WTC11 (cell line): ENCODE results near the gene KRTAP10-2. TPM values are rescaled to one million over a fixed set of nuclear protein-coding genes. Genes with fewer than 3 reads are reported as not detected.
A peak's percentile ranks its signal among the peaks of the same experiment; 100 is the strongest.

ENCODE experiments used
- ATAC-seq: fragments of 200-7000 bp; cut with Tn5 transposase; 2 replicates; pipeline ENCODE4 v1.10.0; 2021; ENCODE audit warnings: mild to moderate bottlenecking, moderate library complexity
- CTCF ChIA-PET: fragments of 300-600 bp; sonication (Branson Sonifier 250); formaldehyde crosslinking; loops from one replicate; lab custom pipeline; 2021; ENCODE audit warnings: antibody characterized with exemption; lab: Charles Lee
- POLR2A ChIA-PET: fragments of 350-600 bp; sonication (Branson Sonifier 250); formaldehyde crosslinking; loops from one replicate; lab custom pipeline; 2021; ENCODE audit warnings: antibody characterized with exemption; lab: Charles Lee
- DNase-seq: peaks from one replicate; pipeline ENCODE4 v3.0.0; 2021; ENCODE audit warnings: low spot score
- H3K27ac Mint-ChIP-seq: 2 replicates; pipeline ENCODE4 v1.8.0; 2021; ENCODE audit warnings: mixed read lengths
- H3K27me3 Mint-ChIP-seq: 2 replicates; pipeline ENCODE4 v1.8.0; 2021; ENCODE audit warnings: low read depth, mild to moderate bottlenecking, moderate library complexity, mixed read lengths
- H3K36me3 Mint-ChIP-seq: 2 replicates; pipeline ENCODE4 v1.8.0; 2021; ENCODE audit warnings: mixed read lengths
- H3K4me1 Mint-ChIP-seq: 2 replicates; pipeline ENCODE4 v1.8.0; 2022; ENCODE audit warnings: mixed read lengths
- H3K4me3 Mint-ChIP-seq: 2 replicates; pipeline ENCODE4 v1.8.0; 2021; ENCODE audit warnings: mild to moderate bottlenecking, moderate library complexity, mixed read lengths
- H3K9me3 Mint-ChIP-seq: 2 replicates; pipeline ENCODE4 v1.8.0; 2021; ENCODE audit warnings: mixed read lengths
- ARID4B ChIP-seq: sonication (generic); formaldehyde crosslinking; IDR thresholded peaks from 2 replicates; pipeline ENCODE4 v1.8.0; 2023; ENCODE audit warnings: missing genetic modification reagents, mild to moderate bottlenecking, borderline replicate concordance
- ERG ChIP-seq: fragments of 250-450 bp; sonication (Bioruptor Pico); IDR thresholded peaks from 2 replicates; pipeline ENCODE4 v1.8.0; 2021; ENCODE audit warnings: mild to moderate bottlenecking
- IRF2 ChIP-seq: sonication (generic); formaldehyde crosslinking; IDR thresholded peaks from 2 replicates; pipeline ENCODE4 v1.8.0; 2022; ENCODE audit warnings: low read depth, missing genetic modification reagents, borderline replicate concordance
- NFATC4 ChIP-seq: fragments of 250-450 bp; sonication (Bioruptor Pico); IDR thresholded peaks from 2 replicates; pipeline ENCODE4 v1.9.0; 2021; ENCODE audit warnings: mild to moderate bottlenecking
- NR1H2 ChIP-seq: sonication (generic); formaldehyde crosslinking; IDR thresholded peaks from 2 replicates; pipeline ENCODE4 v1.9.0; 2021; ENCODE audit warnings: mild to moderate bottlenecking, moderate library complexity, missing genetic modification reagents
- OVOL2 ChIP-seq: fragments of 250-450 bp; sonication (Bioruptor Pico); IDR thresholded peaks from 2 replicates; pipeline ENCODE4 v1.9.0; 2021; ENCODE audit warnings: mild to moderate bottlenecking, borderline replicate concordance
- PRDM15 ChIP-seq: sonication (generic); formaldehyde crosslinking; IDR thresholded peaks from 2 replicates; pipeline ENCODE4 v1.8.0; 2022; ENCODE audit warnings: missing genetic modification reagents
- PRRX2 ChIP-seq: fragments of 250-450 bp; sonication (Bioruptor Pico); IDR thresholded peaks from 2 replicates; pipeline ENCODE4 v1.8.0; 2021; ENCODE audit warnings: mild to moderate bottlenecking
- RORB ChIP-seq: fragments of 250-450 bp; sonication (Bioruptor Pico); IDR thresholded peaks from 2 replicates; pipeline ENCODE4 v1.9.0; 2021; ENCODE audit warnings: mild to moderate bottlenecking
- SOX15 ChIP-seq: fragments of 250-450 bp; sonication (Bioruptor Pico); IDR thresholded peaks from 2 replicates; pipeline ENCODE4 v1.9.0; 2021; ENCODE audit warnings: mild to moderate bottlenecking
- STAT6 ChIP-seq: sonication (generic); formaldehyde crosslinking; conservative IDR thresholded peaks from 2 replicates; pipeline ENCODE4 v1.8.1; 2023; ENCODE audit warnings: mild to moderate bottlenecking, low read depth, missing genetic modification reagents, moderate library complexity
- ZNF232 ChIP-seq: sonication (generic); formaldehyde crosslinking; IDR thresholded peaks from 2 replicates; pipeline ENCODE4 v1.8.0; 2022; ENCODE audit warnings: mild to moderate bottlenecking, missing genetic modification reagents
- ZNF425 ChIP-seq: fragments of 250-450 bp; sonication (Bioruptor Pico); conservative IDR thresholded peaks from 2 replicates; pipeline ENCODE4 v1.9.0; 2021; ENCODE audit warnings: mild to moderate bottlenecking
- total RNA-seq: library from RNA; stranded (reverse); gene quantifications from 3 replicates; pipeline ENCODE4 v1.2.3, GENCODE V29; 2021

KRTAP10-2 gene
- total RNA-seq, 1 experiment from 2014 or later, result not detected

GRCh38 chr21:44528634-44528995, 22.7 kb downstream of the KRTAP10-2 start:
- Mint-ChIP-seq H3K4me3 (no peak overlapping the region), H3K36me3 (no peaks in the 10 kb centered on the region), H3K9me3 (no peaks in the 10 kb centered on the region), H3K27ac (no peak overlapping the region), H3K4me1 (peaks cover 2% of the 10 kb centered on the region; the same call in 1 of the 2 replicates), H3K27me3 (no peaks in the 10 kb centered on the region)
- no peak for ATAC-seq
- ChIA-PET CTCF (no interaction called here), POLR2A (no interaction called here)
- DNase-seq, result peak; percentile 7
- TF ChIP-seq PRDM15 (CRISPR knock-in tag) (no peak), OVOL2 (CRISPR knock-in tag) (no peak), PRRX2 (CRISPR knock-in tag) (no peak), IRF2 (CRISPR knock-in tag) (no peak), RORB (CRISPR knock-in tag) (no peak), SOX15 (CRISPR knock-in tag) (no peak), NFATC4 (CRISPR knock-in tag) (no peak), NR1H2 (no peak), ARID4B (CRISPR knock-in tag) (no peak), ZNF425 (CRISPR knock-in tag) (no peak), STAT6 (CRISPR knock-in tag) (no peak), ZNF232 (CRISPR knock-in tag) (no peak), ERG (no peak)
- TF ChIP-seq, all 79 proteins: peak for 0
